ENCODE results near the gene NKAIN1.
"Not testable (repeated sequence)": the region's sequence is repeated elsewhere in the genome, so short reads cannot be mapped to it uniquely, and the experiment has no call there.

Gene NKAIN1

DNA sequence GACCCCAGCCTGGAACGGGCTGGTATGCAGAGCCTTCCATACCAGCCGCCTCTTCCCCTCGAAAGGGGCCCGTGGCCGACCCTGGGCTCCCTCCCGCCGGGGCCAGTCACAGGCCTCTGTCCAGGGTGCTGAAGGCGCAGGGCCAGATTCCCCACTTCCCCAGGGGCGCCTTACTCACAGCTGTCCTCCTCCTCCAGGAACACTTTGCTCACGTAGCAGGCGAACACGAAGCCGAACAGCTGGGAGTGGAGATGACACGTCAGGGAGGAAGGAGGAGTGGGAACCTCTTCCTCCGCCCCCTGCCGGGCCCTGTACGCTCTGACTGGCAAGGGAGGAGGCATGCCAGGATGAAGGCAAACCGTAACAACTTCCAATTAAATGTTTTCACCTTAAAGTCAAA is 57.3 kb downstream of the NKAIN1 start:
- no peak overlapping the region for H3K4me3 ChIP-seq (ENCODE audit: low read depth, low read length)
- no peak for TF ChIP-seq POLR2A (IDR thresholded peaks at IDR 0.05; ENCODE audit: extremely low read depth, insufficient read length)
- TF ChIP-seq, protein P1, sequence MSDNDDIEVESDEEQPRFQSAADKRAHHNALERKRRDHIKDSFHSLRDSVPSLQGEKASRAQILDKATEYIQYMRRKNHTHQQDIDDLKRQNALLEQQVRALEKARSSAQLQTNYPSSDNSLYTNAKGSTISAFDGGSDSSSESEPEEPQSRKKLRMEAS (IDR thresholded peaks at IDR 0.05; ENCODE audit: low read depth, low read length), result peak; percentile 37; the same call in 1 of the 2 replicates
- TF ChIP-seq, protein P2, sequence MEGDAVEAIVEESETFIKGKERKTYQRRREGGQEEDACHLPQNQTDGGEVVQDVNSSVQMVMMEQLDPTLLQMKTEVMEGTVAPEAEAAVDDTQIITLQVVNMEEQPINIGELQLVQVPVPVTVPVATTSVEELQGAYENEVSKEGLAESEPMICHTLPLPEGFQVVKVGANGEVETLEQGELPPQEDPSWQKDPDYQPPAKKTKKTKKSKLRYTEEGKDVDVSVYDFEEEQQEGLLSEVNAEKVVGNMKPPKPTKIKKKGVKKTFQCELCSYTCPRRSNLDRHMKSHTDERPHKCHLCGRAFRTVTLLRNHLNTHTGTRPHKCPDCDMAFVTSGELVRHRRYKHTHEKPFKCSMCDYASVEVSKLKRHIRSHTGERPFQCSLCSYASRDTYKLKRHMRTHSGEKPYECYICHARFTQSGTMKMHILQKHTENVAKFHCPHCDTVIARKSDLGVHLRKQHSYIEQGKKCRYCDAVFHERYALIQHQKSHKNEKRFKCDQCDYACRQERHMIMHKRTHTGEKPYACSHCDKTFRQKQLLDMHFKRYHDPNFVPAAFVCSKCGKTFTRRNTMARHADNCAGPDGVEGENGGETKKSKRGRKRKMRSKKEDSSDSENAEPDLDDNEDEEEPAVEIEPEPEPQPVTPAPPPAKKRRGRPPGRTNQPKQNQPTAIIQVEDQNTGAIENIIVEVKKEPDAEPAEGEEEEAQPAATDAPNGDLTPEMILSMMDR (IDR thresholded peaks at IDR 0.05; ENCODE audit: low read depth, low read length), result no peak
- no peak for TF ChIP-seq MYC (IDR thresholded peaks at IDR 0.05; ENCODE audit: low read depth, low read length)
- peak; percentile 81 for DNase-seq (ENCODE audit: low read depth)

DNA sequence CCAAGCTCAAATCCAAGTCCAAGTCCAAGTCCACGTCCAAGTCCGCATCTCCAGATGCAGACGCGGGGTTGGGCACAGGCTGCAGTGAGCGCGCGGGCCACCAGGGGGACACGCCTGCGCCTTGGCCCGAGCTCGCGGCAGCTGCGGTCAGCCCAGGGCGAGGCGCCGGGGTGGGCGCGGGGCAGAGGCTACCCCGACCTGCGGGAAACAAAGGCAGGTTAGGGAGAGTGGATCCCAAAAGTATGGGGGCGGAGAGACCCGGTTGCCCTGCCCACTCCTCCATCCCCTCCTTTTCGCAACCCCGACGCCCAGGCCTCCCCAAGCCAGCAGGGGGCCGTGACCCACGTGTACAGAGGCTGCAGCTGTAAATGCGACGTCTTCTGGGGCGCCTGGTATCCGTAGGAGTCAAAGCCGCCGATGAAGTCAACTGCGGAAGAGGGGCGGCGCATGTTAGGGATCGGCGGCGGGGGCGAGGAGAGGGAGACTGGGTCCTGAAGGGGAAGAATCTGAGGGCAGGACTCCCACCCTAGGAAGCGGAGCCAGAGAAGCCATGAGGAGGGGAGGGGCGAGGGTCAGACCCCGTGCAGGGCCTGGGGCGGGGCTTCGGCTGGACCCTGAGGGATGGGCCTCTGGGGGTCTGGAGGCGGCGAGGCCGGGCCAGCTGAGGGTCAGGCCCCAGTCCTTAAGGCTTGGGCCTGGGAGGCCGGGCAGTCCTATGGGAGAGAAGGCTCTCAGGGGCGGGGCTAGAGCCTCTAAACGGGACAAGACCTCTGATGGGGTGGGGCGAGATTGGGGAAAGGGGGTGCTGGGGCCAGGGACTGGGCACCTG is 58.0 kb downstream of the NKAIN1 start:
- DNase-seq (ENCODE audit: low read depth), result peak; percentile 68
- no peak overlapping the region for H3K4me3 ChIP-seq (ENCODE audit: low read depth, low read length)
- TF ChIP-seq MYC (IDR thresholded peaks at IDR 0.05; ENCODE audit: low read depth, low read length), result no peak
- TF ChIP-seq, protein P2 (IDR thresholded peaks at IDR 0.05; ENCODE audit: low read depth, low read length), result peak; percentile 67
- TF ChIP-seq, protein P1 (IDR thresholded peaks at IDR 0.05; ENCODE audit: low read depth, low read length), result peak; percentile 75; the same call in 1 of the 2 replicates

DNA sequence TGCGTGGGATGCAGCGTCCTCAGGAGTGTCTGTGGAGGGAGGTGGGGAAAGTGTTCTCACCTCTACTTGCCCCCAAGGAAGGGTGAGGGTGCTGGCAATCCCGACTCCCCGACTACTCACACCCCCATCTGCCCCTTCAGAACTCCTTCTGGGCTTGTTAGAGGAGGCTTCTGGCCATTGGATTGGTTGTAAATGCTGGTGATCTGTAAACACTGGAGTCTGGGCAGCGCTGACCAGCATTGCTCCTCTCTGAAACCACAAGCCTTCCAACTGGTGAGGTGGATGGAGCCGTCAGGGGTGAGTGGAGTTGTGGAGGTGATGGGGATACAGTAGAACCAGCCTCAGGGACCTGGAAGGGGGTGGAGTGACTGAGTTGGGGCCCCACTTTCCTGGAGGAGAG is 59.3 kb downstream of the NKAIN1 start:
- H3K4me3 ChIP-seq (ENCODE audit: low read depth, low read length), result no peak overlapping the region
- no peak for DNase-seq (ENCODE audit: low read depth)
- TF ChIP-seq, protein P2 (IDR thresholded peaks at IDR 0.05; ENCODE audit: low read depth, low read length), result no peak
- TF ChIP-seq POLR2A (IDR thresholded peaks at IDR 0.05; ENCODE audit: extremely low read depth, insufficient read length) (no peak), MYC (IDR thresholded peaks at IDR 0.05; ENCODE audit: low read depth, low read length) (no peak)
- TF ChIP-seq, protein P1 (IDR thresholded peaks at IDR 0.05; ENCODE audit: low read depth, low read length), result no peak

DNA sequence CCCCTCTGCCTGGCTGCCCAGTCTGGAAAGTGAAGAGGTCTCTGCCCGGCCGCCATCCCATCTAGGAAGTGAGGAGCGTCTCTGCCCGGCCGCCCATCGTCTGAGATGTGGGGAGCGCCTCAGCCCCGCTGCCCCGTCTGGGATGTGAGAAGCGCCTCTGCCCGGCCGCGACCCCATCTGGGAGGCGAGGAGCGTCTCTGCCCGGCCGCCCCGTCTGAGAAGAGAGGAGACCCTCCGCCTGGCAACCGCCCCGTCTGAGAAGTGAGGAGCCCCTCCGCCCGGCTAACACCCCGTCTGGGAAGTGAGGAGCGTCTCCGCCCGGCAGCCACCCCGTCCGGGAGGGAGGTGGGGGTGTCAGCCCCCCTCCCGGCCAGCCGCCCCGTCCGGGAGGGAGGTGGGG is 63.4 kb downstream of the NKAIN1 start:
- not testable (repeated sequence) for H3K4me3 ChIP-seq (ENCODE audit: low read depth, low read length); DNase-seq (ENCODE audit: low read depth)

DNA sequence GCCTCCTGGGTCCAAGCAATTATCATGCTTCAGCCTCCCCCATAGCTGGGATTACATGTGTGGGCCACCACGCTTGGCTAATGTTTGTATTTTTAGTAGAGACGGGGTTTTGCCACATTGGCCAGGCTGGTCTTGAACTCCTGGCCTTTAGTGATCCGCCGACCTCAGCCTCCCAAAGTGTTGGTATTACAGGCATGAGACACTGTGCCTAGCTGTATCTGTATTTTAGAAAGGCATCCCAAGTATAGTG is 69.3 kb downstream of the NKAIN1 start:
- TF ChIP-seq, protein P1 (IDR thresholded peaks at IDR 0.05; ENCODE audit: low read depth, low read length), result no peak
- TF ChIP-seq MYC (IDR thresholded peaks at IDR 0.05; ENCODE audit: low read depth, low read length), result no peak
- TF ChIP-seq, protein P2 (IDR thresholded peaks at IDR 0.05; ENCODE audit: low read depth, low read length), result no peak
- TF ChIP-seq POLR2A (IDR thresholded peaks at IDR 0.05; ENCODE audit: extremely low read depth, insufficient read length), result no peak
- H3K4me3 ChIP-seq (ENCODE audit: low read depth, low read length), result no peak overlapping the region
- no peak for DNase-seq (ENCODE audit: low read depth)

DNA sequence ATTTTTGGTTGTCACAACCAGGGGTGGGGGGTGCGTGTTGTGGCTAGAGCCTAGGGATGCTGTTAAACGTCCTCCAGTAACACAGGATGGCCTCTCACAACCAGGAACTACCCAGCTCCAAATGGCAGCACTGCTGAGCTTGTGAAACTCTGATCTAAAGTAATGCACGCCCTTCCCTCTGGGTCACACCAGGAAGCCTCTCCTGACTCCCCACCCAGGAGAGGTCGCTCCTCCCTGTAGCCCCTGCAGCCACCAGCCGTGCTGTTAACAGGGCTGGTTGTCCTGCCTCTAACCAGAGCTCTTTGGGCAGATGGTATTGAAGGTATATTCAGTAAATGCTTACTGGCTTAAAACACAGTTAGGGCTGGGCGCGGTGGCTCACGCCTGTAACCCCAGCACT is 73.2 kb downstream of the NKAIN1 start:
- peak; percentile 11 for DNase-seq (ENCODE audit: low read depth)
- TF ChIP-seq POLR2A (IDR thresholded peaks at IDR 0.05; ENCODE audit: extremely low read depth, insufficient read length) (no peak), MYC (IDR thresholded peaks at IDR 0.05; ENCODE audit: low read depth, low read length) (no peak)
- TF ChIP-seq, protein P2 (IDR thresholded peaks at IDR 0.05; ENCODE audit: low read depth, low read length), result no peak
- TF ChIP-seq, protein P1 (IDR thresholded peaks at IDR 0.05; ENCODE audit: low read depth, low read length), result no peak
- H3K4me3 ChIP-seq (ENCODE audit: low read depth, low read length), result no peak overlapping the region
